GM04503 (cell line): ENCODE results near the gene KIF21A.

Experiments
- DNase-seq: peaks from one replicate; pipeline ENCODE4 v3.0.0-alpha.2; 2012; ENCODE audit warnings: low read depth

The KIF21A gene

DNA sequence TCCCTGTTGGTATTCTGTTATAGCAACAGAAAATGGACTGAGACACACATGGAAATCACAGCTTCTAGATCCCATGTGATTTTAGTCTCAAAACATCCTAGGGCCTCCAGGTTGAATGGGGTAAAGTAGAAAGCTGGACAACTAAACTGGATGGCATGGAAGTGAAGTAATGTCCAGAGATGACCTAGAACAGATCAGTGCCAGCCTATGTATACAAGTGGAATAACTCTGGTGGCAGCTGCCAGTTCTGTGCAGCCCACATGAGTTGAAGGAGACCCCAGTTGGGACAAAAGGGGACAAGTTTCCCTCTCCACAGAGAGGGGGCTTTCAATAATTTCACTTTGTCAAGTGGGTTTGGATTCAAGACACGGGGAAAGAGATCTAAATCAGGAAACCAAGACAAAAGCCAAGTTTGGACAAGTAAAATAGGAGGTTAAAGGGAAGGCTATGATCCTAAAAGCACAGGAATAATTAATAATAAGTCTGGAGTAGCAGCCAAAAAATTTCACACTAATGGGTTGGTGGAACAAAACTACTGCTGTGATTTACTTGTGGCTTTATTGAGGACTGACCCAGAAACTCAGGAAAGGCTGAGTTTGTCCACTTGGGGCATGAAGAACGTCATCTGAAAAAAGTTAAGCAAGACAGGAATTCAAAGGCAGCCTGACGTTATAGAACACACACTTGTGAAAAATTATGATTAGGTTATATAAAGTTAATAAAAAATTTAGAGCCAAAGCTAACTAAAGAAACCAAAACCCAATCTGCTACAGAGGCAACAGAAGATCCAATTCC is 11.7 kb downstream of the KIF21A start:
- no peak for DNase-seq

DNA sequence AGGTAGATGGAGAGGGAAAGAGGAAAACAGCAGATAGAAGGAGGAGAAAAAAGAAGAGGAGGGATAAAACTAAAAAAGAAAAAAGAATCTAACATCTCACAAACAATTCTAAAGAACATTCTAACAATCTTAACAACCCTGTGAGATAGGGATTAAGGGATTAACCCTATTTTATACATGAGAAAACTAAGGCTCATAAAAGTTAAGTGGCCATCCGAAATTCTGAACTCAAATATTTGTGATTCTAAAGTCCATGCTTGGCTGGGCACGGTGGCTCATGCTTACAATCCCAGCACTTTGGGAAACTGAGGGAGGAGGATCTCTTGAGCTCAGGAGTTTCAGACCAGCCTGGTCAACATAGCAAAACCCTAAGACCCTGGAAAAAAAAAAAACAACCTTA is 13.1 kb downstream of the KIF21A start:
- no peak for DNase-seq

DNA sequence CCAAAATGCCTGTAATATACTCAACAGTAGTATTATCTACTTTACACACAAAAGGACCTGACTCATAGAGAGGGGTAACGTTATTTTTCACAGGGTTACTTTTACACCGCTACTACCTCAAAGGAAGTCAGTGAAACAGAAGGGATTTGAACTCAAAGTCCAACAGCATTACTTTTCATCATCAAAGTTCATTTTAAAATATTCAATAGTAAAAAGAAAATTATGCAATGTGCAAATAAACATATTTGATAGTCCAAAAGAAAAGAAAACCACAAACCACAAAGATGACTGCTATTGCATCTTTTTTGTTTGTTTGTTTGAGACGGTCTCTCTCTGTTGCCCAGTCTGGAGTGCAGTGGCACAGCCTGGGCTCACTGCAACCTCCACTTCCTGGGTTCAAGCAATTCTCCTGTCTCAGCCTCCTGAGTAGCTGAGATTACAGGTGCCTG is 15.5 kb downstream of the KIF21A start:
- peak; percentile 14 for DNase-seq

DNA sequence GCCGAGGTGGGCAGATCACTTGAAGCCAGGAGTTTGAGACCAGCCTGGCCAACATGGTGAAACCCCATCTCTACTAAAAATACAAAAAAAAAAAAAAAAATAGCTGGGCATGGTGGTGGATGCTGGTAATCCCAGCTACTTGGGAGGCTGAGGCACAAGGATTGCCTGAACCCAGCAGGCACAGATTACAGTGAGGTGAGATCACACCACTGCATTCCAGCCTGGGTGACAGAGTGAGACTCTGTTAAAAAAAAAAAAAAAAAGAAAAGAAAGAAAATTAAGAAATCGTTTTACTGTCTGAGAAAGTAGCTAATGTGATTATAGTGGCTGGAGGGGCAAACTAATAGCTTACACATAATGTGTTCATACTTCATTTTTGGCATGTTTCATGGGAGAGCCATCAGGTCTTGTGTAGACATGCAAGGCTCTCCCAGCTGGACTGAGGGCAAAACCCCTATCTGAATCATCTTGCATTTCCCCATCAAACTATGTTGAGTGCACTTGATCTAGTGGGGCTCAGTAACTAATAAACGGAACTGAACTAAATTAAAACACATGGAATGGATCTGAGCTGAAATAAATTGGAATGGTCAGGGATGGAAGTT is 16.2 kb downstream of the KIF21A start:
- peak; percentile 46 for DNase-seq

DNA sequence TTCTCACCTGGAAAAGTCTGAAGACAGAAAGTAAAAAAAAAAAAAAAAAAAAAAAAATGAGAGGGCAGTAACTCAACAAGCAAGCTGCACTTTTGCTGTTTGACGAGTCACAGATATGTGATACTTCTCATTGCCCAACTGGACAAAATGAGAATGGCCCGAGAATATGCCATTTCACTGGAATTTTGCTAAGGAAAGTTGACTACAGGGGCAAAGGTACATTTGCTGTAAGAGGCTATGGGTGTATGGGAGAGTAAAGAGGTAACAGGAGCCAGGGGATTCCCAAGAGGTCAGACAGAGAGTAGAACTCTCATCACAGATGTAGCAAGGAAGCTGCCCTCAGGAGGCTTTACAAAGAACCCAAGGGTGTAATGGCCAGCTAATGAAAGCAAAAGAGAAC is 22.9 kb downstream of the KIF21A start:
- DNase-seq = no peak

DNA sequence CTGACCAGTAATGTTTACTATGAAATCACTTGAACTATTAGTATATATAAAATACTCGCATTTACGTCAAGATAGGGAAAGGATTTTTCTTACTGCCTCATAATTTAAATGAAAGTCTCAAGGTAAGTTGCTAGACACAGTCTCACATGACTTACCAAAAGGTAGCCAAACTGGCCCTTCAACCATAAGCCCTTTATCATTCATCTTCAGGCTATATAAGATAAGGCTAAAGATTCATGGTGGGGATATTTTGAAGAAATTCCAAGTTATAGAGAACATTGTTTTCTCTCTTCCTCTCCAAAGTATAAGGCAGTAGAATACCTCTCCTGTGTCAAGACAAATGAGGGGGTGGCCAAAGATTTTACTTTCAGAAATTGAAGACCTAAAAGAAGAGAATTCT is 23.4 kb downstream of the KIF21A start:
- no peak for DNase-seq

DNA sequence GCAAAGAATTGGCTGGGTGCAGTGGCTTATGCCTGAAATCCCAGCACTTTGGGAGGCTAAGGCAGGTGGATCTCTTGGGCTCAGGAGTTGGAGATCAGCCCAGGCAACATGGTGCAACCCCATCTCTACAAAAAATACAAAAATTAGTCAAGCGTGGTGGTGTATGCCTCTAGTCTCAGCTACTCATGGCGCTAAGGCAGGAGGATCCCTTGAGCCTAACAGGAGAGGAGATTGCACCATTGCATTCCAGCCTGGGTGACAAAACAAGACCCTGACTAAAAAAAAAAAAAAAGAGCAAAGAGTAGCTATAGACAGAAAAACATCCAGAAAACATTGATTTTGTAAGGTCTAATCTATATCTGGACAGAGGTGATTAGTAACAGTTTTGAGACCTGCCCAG is 25.0 kb downstream of the KIF21A start:
- DNase-seq = no peak

DNA sequence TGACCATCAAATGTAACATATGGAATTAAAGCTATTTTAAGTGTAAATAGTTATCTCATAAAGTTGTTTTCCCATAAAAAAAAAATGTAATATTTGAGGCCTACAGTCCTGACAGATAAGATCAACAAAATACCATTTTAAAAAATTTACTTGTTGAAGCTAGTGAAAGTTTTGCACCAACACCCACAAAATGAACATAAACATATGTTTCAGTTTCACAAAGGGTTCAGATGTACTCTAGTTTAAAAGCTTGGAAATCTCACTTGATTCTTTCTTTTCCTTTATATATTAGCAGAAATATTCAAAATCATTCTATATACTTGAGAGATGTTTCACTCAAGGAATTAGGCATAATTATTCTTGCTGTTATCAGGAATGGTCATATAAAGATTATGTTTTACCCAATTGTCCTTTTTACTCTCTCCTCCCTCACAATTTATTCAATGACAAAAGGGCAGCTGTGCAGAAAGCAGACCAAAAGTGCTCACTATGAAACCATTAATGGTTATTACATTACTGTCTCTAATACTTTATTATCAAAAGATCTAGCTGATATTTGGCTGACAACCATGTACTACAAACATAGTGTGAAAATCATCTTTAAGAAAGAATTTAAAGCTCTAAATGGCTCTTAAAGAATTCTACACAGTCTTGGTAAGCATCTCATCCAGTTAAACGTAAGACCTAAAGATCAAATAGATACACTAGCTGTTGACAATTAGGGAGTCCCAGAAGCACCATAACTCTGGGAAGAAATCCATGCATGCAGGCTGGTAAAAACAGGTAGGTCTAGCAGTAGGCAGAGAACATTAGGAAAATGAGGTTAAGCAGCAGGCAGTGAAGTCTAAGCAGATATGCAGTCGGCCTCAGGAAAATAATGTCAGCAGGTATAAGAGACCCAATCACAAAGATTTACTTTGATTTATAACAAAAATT is 28.8 kb downstream of the KIF21A start:
- no peak for DNase-seq

DNA sequence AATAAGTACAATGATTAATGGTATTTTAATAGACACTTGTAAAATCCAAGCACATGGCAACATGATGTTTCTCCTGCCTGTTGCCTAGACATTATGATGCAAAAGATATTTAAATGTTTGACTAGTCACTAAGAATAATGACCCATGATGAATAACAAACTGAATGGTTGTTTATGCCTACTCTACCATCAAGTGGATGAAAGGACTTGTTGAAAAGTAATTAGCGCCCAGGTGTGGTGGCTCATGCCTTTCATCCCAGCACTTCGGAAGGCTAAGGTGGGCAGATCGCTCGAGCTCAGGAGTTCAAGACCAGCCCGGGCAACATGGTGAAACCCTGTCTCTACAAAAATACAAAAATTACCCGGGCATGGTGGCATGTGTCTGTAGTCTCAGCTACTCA is 30.7 kb downstream of the KIF21A start:
- no peak for DNase-seq

DNA sequence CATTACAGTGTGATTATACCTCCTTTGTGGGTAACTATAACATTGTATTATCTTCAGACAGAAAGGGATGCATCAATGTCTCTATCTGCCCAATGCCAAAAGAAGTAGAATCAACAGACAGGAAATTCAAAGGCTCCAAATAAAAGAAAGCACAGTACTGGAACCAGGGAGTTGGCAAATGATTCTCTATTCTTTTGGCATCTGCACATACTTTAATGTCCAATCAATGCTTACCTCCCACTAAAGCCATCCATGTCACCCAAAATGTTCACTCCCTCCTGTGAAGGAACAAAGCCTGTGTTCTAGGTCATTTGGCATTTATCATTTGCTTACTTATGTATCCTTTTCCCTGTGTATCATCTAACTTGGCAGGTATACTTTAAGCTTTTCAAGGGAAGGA is 36.7 kb downstream of the KIF21A start:
- DNase-seq = no peak

DNA sequence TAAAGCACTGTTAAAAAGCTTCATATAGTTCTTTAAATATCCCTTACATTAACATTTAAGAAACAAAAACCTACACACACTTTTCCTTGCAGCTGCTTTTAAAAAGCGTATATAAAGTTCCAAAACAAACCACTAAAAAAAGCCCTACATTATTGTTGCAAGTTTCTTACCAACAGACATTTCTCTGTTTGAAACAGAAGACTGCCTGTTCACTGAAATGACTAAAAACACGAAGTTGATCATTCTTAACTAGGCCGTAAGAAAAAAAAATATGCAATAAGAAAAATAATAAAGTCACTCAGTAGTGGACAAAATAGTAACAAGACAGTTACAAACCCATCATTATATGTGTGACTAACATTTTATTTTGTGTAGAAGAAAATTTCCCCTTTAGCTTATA is 37.3 kb downstream of the KIF21A start:
- DNase-seq = no peak

DNA sequence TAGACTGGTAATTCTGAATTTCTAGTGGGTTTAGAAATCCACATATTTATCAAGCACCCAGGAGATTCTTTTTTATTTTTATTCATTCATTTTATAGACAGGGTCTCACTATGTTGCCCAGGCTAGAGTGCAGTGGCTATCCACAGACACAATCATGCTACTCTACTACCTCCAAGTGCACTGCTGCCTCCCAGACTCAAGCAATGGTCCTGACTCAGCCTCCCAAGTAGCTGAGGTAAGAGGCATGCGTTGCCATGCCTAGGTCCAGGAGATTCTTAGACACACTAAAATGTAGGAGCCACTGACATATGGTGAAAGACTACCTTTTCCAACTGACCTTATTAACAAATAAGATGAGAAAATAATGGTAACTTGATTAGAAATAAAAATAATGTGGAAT is 38.9 kb downstream of the KIF21A start:
- no peak for DNase-seq

DNA sequence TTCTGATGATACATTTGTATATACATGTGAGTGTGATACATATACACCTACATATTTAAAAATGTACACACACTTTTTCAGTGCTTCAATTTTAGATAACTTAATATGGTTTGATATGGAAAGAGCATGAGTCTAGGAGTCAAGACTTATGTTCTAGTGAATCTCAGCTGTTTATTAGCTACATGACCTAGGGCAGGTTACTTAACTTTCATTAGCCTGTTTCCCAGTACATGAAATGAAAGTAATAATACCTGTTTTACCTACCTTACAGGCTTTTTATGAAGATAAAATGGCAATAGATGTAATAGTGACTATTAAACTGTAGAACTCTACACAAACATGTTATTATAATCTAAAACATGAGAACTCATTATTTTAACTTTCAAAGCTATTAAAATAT is 39.5 kb downstream of the KIF21A start:
- DNase-seq = no peak

DNA sequence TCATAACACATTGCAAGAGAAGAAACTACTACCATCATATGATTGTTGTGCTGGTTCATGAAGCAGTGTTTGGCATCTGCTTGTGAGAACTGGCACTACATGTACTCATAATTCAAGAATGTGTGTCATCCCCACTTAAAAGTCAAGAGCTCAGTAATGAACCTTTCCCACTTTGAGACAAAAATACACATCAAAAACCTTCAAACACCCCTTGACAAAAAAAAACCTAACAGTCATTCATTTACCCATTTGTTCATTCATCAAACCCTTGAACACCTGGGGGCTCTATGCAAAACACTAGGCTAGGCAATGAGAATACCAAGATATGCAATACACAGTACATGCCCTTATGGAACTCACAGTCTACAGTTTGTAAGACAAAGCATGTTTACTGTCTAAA is 40.0 kb downstream of the KIF21A start:
- no peak for DNase-seq

DNA sequence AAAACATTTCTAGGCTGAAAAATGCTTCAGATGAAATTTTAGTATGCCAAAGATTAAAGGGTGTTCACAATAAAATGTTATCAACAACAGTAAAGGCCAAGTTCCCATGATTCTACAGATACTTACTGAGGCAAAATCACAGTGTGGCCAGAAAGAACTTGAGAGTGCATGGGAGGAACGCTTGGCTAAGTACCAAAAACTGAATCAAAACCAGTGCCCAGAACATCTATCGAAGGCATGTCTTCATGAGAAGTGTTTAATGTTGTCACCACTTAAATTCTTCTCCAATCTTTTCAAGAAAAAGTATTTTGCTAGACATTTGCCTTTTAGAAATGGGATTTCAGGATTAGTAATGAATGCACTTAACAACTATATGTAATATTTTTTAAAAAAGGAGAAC is 41.5 kb downstream of the KIF21A start:
- no peak for DNase-seq

DNA sequence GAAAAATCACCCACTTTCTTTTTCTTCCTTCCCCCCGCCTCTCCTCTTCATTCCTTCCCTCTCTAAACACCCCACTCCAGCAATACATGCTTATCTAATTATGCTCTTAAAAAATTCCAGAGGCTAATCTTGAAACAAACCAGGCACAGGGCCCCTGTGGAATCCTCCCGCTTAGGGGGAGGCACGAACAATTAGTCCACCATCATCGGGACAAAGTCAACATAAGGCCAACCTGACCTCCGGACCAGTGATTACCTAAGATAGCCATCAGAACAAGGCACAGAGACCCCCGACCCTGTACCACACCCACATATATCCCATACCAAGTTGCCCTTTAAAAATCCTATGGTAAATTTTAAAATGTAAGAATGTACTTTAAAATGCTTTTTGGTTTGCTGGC is 47.1 kb downstream of the KIF21A start:
- DNase-seq = no peak

DNA sequence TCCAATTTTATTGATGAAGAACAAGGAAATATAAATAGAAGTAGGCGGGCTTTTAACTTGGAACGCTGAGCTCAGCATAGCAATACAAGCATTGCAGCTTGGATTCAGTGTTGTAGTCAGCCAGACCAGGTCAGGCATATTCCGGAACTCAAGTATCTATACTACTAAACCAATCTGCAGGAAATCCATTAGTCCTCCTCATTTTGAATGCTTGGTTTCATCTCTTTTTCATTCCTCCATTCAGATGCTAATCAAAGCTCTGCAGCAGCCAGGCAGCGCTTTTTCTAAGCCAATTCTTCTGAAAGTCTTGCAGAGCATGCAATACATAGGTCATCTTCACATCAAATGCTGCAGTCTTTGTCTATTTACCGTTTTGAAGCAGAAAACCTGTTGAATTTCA is 49.0 kb downstream of the KIF21A start:
- DNase-seq = no peak

DNA sequence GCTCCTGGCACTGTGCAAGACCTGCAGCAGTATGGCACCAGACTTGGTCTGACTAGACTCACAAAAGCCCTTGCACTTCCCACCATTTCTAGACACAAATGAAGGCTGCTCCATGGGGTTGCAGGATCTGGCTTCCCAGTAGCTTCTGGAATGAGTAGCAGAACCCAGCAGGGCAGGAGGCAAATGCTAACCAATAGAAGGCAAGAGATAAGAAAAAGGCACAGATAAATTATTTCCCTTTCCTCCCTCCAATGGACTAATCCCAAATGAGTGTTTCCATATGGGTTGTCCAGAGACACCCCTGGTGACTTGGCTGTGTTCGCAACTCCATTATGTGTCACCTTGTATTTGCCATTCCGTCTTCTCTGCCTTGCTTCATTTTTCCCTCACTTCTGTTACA is 49.7 kb downstream of the KIF21A start:
- no peak for DNase-seq

DNA sequence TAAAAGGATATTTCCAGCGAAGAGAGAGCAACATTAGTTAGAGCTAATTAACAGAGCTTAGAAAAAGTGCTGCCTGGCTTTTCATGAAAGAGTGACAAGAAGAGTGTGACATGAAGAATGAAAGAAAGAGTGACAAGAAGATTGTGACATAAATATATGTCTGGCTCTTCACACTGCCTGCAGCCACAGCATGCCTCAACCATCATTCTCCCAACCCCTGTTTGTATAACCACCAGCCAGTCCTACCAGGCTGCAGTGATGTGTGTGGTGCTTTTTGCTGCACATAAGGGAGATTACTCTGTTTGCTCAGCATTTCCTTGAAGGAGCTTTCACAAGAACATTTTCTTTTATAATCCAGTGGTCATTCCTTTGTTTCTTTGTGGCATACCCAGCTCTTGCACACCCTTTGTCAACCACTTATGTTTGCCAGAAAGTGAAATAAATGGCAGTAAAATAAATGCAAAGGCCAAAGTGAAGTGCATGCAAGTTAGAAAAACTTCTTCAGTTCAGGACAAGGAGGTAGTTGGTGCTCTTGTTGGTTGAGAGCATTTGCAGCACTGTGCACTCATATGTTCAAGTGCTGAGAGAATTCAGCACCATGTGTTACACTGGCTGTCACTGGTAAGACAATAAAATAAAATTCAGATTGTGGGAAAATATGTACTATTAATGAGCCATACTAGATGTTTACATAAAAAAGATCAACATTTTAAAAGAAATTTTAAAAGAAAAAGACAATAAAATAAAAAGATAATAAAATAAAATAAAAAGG is 50.6 kb downstream of the KIF21A start:
- no peak for DNase-seq

DNA sequence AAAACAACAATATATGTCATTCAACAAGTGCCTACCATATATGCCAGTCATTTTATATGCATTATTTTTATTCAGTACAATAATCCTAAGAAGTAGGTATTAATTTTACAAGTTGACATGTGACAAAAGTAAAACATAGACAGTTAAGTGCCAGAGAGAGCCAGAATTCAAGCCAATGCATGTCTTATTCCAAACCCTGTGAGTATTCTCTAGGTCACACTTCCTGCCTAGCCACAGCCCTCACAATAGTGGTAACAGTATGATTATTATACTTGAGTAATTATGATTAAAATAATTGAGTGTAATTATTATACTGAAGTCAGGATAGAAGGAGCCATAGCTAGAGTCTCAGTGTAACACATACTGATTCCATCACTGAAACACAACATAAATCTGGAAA is 52.2 kb downstream of the KIF21A start:
- DNase-seq = no peak

DNA sequence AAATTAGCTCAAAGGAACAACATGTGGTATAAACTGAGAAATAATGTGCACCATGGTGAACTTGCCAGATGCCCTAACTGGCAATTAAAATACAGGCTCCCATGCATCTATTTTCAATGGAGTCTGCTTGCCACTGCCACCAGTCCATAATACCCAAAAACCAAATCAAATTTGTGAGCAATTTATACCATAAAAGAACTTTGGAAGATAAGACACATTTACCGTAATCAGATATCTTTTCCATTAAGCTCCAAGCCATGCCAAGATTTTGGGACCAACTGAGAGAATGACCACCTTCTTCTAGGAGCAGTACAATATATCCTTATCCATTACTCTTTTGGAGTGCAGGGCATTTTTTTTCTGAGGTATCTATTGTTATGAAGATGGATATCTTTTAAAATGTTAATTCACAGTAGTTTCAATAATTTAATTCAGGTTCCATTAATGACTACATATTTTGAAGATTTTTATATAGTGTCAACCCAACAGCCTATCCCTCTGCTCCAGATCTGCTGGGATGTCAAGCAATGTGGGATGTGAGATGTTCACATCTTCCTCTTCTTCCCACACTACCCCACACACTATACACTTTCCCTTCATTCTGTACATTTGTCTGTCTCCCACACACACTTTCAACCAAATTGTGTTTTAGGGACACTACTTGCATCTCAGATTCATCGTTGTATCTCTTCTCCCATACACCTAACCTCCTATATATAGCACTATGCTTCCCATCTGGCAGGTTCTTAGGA is 53.3 kb downstream of the KIF21A start:
- DNase-seq = no peak
